Measurements from ENCODE around the gene HSD17B12. TPM values are rescaled to one million over a fixed set of nuclear protein-coding genes. Genes with fewer than 3 reads are reported as not detected.

The HSD17B12 gene
- total RNA-seq, 1 experiment from 2014 or later: 110 TPM

GRCh38 chr11:43797866-43798265, 117.3 kb downstream of the HSD17B12 start:
- DNase-seq (ENCODE audit: low read depth): no peak

DNA sequence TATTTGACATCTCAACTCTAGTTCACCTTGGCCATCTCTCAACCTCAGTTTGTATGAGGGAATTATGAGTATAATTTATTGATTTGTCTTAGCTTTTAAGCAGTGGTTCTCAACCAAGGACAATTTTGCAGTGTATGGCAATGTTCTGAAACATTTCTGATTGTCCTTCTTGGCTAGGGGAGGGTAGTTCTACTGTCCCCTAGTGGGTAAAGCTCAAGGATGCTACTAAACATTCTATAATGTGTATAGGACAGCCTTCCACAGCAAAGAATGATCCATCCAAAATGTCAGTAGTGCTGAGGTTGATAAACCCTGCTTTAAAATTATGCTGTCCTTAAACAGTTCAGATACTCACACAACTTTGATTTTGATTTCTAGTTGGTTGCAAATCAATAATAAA, 122.0 kb downstream of the HSD17B12 start:
- no peak for DNase-seq (ENCODE audit: low read depth)

DNA sequence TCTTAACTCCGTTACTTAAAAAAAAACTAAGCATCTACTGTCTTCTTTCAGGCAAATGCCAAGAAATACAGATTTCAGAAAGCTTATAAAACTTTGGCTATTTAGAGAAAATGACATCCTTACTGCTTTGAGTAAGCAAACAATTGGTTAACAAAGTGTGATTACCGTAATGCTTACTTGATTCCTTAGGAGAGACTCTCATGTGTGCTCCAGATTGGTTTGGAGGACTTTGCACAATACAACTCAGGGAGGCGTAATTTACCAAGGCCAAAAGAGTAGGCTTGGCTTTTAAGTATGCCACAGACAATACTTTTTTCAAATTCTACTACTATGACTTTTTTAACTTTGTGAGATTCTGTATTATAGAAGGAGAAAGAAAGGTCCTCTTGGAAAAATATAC, 123.2 kb downstream of the HSD17B12 start:
- no peak for DNase-seq (ENCODE audit: low read depth)

DNA sequence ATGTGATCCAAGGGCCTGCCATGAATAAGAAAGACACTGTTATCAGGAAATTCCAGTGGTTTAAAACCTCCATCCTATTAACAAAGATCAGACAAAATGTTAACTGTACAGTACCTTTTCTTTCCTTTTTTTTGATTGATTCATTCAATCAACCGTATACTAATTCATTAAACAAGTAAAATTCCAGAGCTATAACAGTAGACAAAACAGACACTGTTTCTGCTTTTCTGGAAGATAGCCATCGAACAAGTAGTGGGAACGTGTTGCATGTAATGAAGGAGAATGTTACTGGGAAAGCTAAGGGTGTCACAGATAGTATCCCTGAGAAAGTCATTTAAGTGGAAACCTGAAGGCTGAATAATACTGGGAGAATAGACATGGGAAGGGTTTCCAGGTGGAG, 126.4 kb downstream of the HSD17B12 start:
- no peak for DNase-seq (ENCODE audit: low read depth)

DNA sequence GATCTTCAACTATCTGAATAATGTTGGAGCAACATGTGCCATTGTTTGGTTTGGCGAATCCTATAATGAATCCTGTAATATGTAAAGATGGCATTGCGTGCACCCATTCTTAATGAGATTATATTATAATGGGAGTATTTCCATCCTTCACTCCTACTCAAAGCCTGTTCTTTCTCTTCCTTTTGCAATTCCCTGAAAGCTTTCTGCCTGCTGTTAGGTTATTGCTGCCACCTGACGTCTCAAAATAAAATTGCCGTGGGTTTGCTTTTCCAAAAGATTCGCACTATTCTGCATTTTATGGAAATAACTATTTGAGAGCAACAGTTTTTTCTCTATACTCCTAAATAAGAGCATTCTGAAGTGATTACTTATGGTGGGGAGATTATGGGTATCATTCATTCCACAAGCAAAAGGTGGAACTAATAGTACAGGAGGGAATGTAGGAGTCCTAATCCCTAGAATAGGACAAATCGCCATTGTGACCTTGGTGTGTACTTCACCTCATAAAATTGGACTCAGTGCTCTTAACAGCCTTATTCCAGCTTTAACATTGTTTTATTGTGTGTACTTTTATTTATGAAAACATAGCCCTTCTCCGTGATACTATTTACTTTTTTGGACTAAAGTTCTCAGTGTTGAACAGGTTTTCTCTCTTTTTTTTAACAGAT, 130.5 kb downstream of the HSD17B12 start:
- no peak for DNase-seq (ENCODE audit: low read depth)

DNA sequence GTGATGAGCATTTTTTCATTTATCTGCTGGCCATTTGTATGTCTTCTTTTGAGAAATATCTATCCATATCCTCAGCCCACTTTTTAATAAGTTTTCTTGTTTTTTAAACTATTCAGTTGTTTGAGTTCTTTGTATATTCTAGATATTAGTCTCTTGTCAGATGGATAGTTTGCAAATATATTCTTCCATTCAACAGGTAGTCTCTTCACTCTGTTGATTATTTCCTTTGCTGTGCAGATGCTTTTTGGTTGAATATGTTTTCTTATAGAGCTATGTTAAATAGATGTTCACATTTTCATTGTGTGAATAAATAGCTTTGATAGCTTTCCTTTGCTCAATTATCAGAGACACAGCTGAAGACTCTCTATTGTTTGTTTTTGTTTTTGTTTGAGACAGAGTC, 131.9 kb downstream of the HSD17B12 start:
- no peak for DNase-seq (ENCODE audit: low read depth)

- peak; percentile 69 for DNase-seq (ENCODE audit: low read depth)
Observed at GRCh38 chr11:43818220-43818619, 137.7 kb downstream of the HSD17B12 start.

- DNase-seq (ENCODE audit: low read depth): no peak
Observed at GRCh38 chr11:43819926-43820325, 139.4 kb downstream of the HSD17B12 start.

- DNase-seq (ENCODE audit: low read depth): no peak
Observed at GRCh38 chr11:43823316-43823715, 142.8 kb downstream of the HSD17B12 start.

DNA sequence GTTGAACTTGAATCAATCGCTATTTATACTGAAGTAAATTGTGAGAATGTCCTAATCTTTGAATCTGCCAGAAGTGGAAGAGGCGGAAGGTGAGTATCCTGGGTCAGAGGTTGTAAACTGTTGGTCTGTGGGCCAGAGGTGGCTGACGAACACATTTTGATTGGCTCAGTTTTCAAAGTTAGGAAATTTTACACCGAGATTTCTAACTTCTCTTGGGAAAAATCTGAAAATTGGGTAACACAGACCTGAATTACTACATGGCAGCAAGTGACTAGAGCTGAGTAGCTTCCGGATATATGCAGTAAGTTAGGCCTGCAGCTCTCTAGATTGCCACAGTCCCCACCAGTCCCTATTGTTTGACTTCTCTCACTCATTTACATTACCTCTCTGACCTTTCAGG, 143.3 kb downstream of the HSD17B12 start:
- DNase-seq (ENCODE audit: low read depth): no peak

GRCh38 chr11:43825217-43825816, 144.8 kb downstream of the HSD17B12 start:
- peak; percentile 40 for DNase-seq (ENCODE audit: low read depth)

DNA sequence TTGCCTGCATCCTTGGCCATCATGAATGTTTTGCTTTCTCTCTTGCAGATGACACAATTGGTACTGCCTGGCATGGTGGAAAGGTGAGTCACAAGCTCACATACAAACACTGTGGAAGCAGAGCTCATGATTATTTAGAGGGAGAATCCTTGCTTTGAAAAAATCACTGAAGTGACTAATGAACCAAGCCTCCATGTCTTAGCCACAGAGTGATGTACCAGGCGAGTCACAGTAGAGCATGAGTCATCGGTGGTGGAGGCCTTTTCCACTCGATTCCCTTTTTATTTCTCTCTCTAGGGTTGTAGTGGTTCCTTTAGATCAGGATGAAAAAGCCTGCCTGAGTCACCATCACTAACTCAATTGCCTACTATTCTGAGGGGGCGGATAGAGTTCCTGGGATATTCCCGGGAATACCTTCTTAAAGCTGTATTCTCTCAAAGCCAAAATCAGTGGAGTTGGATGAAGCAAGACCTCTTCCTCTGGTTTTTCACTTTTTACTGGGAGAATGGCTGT, 150.4 kb downstream of the HSD17B12 start:
- DNase-seq (ENCODE audit: low read depth): peak; percentile 100

DNA sequence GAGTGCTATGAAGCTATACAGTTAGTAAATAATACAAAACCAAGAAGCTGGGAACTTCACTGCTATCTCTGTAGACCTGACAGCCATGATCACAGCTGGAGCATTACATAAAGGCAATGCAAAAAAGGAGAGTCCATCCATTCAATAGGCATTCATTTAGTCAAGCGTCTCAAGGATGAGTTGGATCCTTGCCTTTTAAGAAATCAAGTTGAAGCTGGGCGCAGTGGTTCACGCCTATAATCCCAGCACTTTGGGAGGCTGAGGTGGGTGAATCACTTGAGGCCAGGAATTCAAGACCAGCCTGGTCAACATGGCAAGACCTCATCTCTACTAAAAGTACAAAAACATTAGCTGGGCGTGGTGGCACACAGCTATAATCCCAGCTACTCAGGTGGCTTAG, 152.0 kb downstream of the HSD17B12 start:
- DNase-seq (ENCODE audit: low read depth): no peak

GRCh38 chr11:43833657-43834073, 153.1 kb downstream of the HSD17B12 start:
- peak; percentile 37 for DNase-seq (ENCODE audit: low read depth)

GRCh38 chr11:43834286-43834685, 153.7 kb downstream of the HSD17B12 start:
- DNase-seq (ENCODE audit: low read depth): no peak

DNA sequence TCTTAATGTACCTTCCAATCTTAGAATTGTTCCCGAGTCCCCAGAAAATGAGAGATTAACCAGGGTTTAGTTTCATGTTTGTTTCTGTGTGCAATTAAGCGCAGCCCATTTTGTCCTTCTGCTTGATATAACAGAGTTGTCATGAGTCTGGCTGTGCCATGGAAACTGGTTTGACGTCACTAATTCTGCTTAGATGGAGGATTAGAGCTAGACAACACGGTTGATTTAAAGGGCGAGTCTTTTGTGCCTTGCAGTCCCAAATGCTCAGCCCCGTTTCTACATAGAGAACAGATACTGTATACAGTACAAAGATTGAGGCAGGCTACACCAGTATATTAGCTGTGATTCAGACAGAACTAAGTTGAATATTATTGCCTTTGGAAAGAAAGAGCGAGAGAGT, 154.6 kb downstream of the HSD17B12 start:
- DNase-seq (ENCODE audit: low read depth): no peak

- DNase-seq (ENCODE audit: low read depth): no peak
Observed at GRCh38 chr11:43837879-43838278, 157.3 kb downstream of the HSD17B12 start.

- no peak for DNase-seq (ENCODE audit: low read depth)
Observed at GRCh38 chr11:43842021-43842420, 161.5 kb downstream of the HSD17B12 start.

GRCh38 chr11:43845816-43846215, 165.3 kb downstream of the HSD17B12 start:
- DNase-seq (ENCODE audit: low read depth): peak; percentile 48

DNA sequence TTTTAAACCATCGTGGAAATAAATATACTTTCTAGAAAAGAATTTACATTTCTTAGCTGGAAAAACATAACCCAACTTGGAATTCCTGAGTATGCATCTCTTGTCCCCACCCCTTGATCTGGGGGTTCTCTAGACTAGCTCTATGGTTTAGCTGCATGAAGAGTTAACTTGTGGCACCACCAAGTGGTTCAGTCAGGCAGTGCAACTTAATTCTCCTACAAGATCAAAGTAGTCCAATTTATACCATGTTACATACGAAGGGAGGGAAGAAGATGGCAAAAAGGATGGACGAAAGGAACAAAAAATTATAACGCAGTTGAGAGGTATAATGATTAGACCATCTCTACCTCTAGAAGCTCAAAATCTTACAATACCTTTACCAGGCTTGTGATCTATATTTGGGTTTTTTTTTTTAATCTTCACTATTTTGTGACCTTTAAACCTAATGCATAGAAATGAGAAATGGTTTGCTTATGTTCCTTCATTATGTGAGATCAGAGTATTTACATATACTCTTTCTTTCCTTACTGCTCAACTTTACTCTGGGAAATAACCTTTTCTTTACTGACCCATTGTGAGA, 171.6 kb downstream of the HSD17B12 start:
- DNase-seq (ENCODE audit: low read depth): peak; percentile 78

DNA sequence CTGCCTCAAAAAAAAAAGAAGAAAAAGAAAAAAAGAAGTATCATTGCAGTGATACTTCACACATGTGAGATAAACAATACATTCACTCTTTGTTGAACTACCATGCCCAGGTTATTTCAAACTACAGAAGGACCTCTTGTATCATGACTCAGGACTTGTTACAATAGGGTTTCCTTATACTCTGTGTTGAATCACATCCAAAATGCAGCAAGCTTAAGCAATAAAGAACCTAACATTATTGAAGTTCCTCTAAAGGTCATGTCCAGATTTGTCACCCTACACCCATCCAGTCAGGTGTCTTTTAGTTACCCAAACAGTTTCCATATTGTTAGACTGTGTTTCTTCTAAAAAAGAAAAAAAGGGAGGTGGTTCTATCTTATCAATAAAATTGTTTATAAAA, 173.2 kb downstream of the HSD17B12 start:
- DNase-seq (ENCODE audit: low read depth): no peak

- no peak for DNase-seq (ENCODE audit: low read depth)
Observed at GRCh38 chr11:43856993-43857392, 176.5 kb downstream of the HSD17B12 start.

DNA sequence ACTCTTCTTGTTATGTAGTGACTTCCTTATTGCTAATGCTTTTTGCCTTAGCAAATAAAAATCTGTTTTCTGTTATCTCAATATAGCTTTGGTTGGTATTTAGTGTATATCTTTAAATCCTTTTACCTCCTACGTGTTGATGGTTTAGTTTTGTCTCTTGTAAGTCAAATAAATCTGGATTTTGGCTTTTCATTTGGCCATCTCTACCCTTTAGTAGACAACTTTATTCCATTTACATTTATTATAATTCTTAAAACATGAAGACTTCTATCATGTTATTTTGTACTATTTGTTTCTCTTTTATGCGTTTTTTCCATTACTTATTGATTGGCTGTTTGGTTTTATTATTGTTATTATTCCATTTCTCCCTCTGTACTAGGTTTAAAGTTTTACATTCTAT, 180.6 kb downstream of the HSD17B12 start:
- no peak for DNase-seq (ENCODE audit: low read depth)
